HL-60 (cell line): Measurements from ENCODE around the gene SLC22A31.

Experiments
- DNase-seq, 2 experiments: peaks; one replicate each; pipeline ENCODE4 v3.0.0-alpha.2; 2010 to 2020; ENCODE audit warnings: low read depth in 1 of 2, low spot score in 1 of 2
- H3K27ac ChIP-seq: fragments of 250-450 bp; sonication (Bioruptor Pico); replicated peaks from 2 replicates; pipeline ENCODE4 v1.5.1; 2020; ENCODE audit warnings: mild to moderate bottlenecking, moderate library complexity
- H3K27me3 ChIP-seq: fragments of 250-450 bp; sonication (Bioruptor Pico); 2 replicates; pipeline ENCODE4 v1.5.1; 2021; ENCODE audit warnings: mild to moderate bottlenecking, moderate library complexity; ENCODE audit not compliant: insufficient read depth, poor library complexity, severe bottlenecking
- H3K4me3 ChIP-seq: replicated peaks from 2 replicates; pipeline ENCODE4 v1.5.1; 2011; ENCODE audit warnings: mild to moderate bottlenecking, control low read depth, low read length; ENCODE audit not compliant: insufficient read depth
- GABPA ChIP-seq: IDR thresholded peaks from 2 replicates; pipeline ENCODE4 v1.6.1; 2012; ENCODE audit warnings: low read depth
- POLR2AphosphoS5 ChIP-seq: IDR thresholded peaks from 2 replicates; pipeline ENCODE4 v1.6.1; 2012; ENCODE audit warnings: low read depth
- SPI1 ChIP-seq: IDR thresholded peaks from 2 replicates; pipeline ENCODE4 v1.6.1; 2012; ENCODE audit warnings: low read depth, mild to moderate bottlenecking, borderline replicate concordance
- TF ChIP-seq, protein P1 (sequence below): IDR thresholded peaks from 2 replicates; pipeline ENCODE4 v1.6.1; 2012; ENCODE audit warnings: low read depth; ENCODE audit not compliant: insufficient replicate concordance
- TF ChIP-seq, protein P2 (sequence below): IDR thresholded peaks from one replicate; pipeline ENCODE4 v1.5.1; 2011; ENCODE audit warnings: low read length, control low read depth, inconsistent platforms; ENCODE audit not compliant: insufficient read depth

SLC22A31 gene

DNA sequence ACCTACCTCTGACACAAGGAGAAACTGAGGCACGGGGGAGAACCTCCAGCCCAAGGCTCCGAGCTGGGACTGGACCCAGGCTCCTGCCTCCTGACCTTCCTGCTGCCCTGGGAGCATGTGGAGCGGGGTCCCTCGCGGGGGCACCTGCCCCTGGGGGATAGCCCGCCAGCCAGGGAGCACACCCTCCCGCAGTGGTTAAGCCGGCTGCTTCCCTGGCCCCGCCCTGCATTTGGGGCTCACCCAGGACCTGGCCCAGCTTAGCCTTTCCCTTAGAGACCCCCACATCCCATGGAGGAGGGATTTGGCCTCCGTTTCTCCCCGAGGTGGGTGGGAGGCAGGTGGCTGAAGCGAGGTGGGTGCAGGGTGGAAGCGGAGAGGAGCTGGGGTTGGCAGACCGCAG is 30.6 kb downstream of the SLC22A31 start:
- Histone ChIP-seq H3K4me3 (no peak overlapping the region), H3K27me3 (no peaks in the 10 kb centered on the region), H3K27ac (no peak overlapping the region)
- TF ChIP-seq GABPA (no peak), SPI1 (no peak), POLR2AphosphoS5 (no peak)
- TF ChIP-seq, protein P1, sequence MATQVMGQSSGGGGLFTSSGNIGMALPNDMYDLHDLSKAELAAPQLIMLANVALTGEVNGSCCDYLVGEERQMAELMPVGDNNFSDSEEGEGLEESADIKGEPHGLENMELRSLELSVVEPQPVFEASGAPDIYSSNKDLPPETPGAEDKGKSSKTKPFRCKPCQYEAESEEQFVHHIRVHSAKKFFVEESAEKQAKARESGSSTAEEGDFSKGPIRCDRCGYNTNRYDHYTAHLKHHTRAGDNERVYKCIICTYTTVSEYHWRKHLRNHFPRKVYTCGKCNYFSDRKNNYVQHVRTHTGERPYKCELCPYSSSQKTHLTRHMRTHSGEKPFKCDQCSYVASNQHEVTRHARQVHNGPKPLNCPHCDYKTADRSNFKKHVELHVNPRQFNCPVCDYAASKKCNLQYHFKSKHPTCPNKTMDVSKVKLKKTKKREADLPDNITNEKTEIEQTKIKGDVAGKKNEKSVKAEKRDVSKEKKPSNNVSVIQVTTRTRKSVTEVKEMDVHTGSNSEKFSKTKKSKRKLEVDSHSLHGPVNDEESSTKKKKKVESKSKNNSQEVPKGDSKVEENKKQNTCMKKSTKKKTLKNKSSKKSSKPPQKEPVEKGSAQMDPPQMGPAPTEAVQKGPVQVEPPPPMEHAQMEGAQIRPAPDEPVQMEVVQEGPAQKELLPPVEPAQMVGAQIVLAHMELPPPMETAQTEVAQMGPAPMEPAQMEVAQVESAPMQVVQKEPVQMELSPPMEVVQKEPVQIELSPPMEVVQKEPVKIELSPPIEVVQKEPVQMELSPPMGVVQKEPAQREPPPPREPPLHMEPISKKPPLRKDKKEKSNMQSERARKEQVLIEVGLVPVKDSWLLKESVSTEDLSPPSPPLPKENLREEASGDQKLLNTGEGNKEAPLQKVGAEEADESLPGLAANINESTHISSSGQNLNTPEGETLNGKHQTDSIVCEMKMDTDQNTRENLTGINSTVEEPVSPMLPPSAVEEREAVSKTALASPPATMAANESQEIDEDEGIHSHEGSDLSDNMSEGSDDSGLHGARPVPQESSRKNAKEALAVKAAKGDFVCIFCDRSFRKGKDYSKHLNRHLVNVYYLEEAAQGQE, result no peak
- TF ChIP-seq, protein P2, sequence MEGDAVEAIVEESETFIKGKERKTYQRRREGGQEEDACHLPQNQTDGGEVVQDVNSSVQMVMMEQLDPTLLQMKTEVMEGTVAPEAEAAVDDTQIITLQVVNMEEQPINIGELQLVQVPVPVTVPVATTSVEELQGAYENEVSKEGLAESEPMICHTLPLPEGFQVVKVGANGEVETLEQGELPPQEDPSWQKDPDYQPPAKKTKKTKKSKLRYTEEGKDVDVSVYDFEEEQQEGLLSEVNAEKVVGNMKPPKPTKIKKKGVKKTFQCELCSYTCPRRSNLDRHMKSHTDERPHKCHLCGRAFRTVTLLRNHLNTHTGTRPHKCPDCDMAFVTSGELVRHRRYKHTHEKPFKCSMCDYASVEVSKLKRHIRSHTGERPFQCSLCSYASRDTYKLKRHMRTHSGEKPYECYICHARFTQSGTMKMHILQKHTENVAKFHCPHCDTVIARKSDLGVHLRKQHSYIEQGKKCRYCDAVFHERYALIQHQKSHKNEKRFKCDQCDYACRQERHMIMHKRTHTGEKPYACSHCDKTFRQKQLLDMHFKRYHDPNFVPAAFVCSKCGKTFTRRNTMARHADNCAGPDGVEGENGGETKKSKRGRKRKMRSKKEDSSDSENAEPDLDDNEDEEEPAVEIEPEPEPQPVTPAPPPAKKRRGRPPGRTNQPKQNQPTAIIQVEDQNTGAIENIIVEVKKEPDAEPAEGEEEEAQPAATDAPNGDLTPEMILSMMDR, result no peak
- DNase-seq, result no peak

DNA sequence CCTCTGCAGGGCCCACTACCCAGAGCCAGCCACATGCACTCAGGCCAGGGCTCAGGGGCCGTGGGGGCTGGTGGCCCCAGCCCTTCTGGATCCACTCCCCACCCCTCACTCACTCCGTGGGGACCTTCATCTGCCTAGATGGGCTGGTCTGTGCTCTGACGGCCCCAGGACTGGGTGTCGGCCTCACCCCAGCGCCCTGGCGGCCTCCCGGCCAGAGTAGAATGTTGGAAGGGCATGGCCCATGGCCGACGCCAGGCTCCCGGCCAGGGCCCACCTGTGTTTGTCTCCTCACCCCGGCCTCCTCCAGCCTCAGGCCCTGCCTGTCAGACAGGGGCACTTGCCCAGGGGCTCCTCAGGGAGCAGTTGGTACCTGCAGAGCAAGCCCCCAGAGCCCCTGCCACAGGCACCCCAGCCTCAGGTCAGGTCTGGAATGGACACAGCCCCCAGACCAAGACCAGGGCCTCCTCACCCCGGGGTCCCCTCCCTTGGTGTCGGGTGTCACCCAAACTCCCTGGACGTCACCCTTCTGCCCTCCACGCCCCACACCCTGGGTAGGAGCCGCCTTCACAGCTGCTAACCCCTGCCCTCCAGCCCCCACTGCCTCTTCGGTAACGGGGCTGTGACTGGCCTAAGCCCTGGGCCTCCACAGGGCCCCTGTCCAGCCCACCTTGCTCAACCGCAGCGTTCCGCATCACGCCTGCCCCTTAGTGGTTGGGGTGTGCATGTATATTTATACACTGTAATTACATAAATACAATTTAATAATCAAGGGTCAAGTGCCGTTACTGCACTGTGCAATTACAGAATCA is 31.8 kb downstream of the SLC22A31 start:
- TF ChIP-seq, protein P2, result no peak
- TF ChIP-seq POLR2AphosphoS5 (no peak), GABPA (no peak), SPI1 (no peak)
- TF ChIP-seq, protein P1, result no peak
- Histone ChIP-seq H3K27me3 (no peaks in the 10 kb centered on the region), H3K4me3 (no peak overlapping the region), H3K27ac (no peak overlapping the region)
- no peak for DNase-seq

DNA sequence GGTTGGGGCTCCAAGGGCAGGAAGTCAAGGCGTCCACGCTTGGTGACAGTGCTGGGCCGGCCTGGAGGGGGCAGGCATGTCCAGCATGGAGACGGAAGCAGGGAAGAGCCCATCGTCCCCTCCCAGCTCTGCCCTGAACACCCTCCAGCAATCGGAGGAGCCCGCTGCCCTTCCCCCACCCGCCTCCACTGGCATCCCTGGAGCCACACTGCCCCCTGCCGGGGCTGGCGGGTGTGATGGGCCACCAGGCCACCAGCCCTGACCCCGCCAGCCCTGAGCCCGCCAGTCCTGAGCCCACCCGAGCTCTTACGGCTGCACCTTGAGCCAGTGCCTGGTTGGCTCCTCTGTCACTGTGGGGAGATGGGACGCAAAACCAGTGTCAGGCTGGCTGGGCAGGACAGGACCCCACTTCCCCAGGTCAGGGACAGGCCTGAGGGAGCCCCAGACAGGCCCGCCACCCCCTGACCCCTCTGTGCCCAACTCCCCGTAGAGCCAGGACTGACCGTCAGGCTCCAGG is 32.9 kb downstream of the SLC22A31 start:
- Histone ChIP-seq H3K27me3 (no peaks in the 10 kb centered on the region), H3K27ac (no peak overlapping the region), H3K4me3 (no peak overlapping the region)
- DNase-seq, result peak; percentile 58 to 67
- TF ChIP-seq SPI1, result no peak
- TF ChIP-seq, protein P2, result peak; percentile 53
